ENCODE measurements around the gene PIK3R6.

DNA sequence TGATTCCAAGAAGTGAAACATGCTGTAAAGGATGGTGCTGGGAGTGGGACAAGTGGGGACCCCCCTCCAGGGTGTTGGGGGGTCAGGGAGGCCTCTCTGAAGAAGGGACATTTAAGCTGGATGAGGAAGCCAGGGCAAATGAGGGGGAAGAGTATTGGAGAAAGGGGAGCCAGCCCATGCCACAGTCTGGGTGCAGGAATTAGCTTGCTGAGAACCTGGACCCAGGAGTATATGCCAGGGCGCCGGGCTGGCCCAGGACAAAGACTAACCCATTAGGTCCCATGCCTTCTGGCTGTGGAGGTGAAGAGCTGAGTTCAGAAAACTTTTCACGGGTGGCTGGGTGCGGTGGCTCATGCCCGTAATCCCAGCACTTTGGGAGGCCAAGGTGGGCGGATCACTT is 45.6 kb upstream of the PIK3R6 start:
- TF ChIP-seq BHLHE40 (IDR thresholded peaks at IDR 0.05; ENCODE audit: borderline replicate concordance) = no peak
- TF ChIP-seq, protein P1, sequence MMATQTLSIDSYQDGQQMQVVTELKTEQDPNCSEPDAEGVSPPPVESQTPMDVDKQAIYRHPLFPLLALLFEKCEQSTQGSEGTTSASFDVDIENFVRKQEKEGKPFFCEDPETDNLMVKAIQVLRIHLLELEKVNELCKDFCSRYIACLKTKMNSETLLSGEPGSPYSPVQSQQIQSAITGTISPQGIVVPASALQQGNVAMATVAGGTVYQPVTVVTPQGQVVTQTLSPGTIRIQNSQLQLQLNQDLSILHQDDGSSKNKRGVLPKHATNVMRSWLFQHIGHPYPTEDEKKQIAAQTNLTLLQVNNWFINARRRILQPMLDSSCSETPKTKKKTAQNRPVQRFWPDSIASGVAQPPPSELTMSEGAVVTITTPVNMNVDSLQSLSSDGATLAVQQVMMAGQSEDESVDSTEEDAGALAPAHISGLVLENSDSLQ (IDR thresholded peaks at IDR 0.05) = no peak

All from HEK293T (cell line).